T-helper 17 cell (primary cell): ENCODE results near the gene FBN3. TPM values are rescaled to one million over a fixed set of nuclear protein-coding genes. Genes with fewer than 3 reads are reported as not detected.
"Not testable (repeated sequence)": the region's sequence is repeated elsewhere in the genome, so short reads cannot be mapped to it uniquely, and the experiment has no call there.

Source experiments
- ATAC-seq: fragments of 150-1000 bp; cut with Tn5 transposase; 2 replicates; pipeline ENCODE4 v1.10.0; 2021; ENCODE audit warnings: mild to moderate bottlenecking, moderate library complexity
- DNase-seq, 3 donors: peaks; one replicate each; pipeline versions ENCODE4 v3.0.0 to v3.0.0-alpha.2; 2020 to 2021
- H3K9me3 ChIP-seq: one replicate; pipeline ENCODE4 v1.7.0; 2013; ENCODE audit warnings: low read length, mild to moderate bottlenecking; ENCODE audit not compliant: control insufficient read depth, poor library complexity, severe bottlenecking
- H3K27ac Mint-ChIP-seq: one replicate; pipeline ENCODE4 v1.8.0; 2022; ENCODE audit warnings: mild to moderate bottlenecking, moderate library complexity, mixed read lengths
- H3K27me3 Mint-ChIP-seq: one replicate; pipeline ENCODE4 v1.8.0; 2022; ENCODE audit warnings: mixed read lengths
- H3K36me3 Mint-ChIP-seq: one replicate; pipeline ENCODE4 v1.8.0; 2022; ENCODE audit warnings: low read depth, mixed read lengths
- H3K4me1 Mint-ChIP-seq: one replicate; pipeline ENCODE4 v1.8.0; 2022; ENCODE audit warnings: mild to moderate bottlenecking, mixed read lengths
- H3K4me3 Mint-ChIP-seq: one replicate; pipeline ENCODE4 v1.8.0; 2022; ENCODE audit warnings: mild to moderate bottlenecking, moderate library complexity, mixed read lengths
- total RNA-seq, 4 donors: library from RNA in 2 of 4; stranded (reverse) in 2 of 4; gene quantifications; one replicate each; pipeline ENCODE4 v1.2.3 and lab custom pipeline; 2022 to 2026

The FBN3 gene
- total RNA-seq, 2 donors from 2014 or later: not detected

GRCh38 chr19:8105471-8105870, 43.9 kb downstream of the FBN3 start:
- Mint-ChIP-seq H3K27ac (no peak overlapping the region), H3K4me1 (no peaks in the 10 kb centered on the region), H3K36me3 (no peaks in the 10 kb centered on the region), H3K27me3 (no peaks in the 10 kb centered on the region), H3K4me3 (no peak overlapping the region)
- no peaks in the 10 kb centered on the region for H3K9me3 ChIP-seq
- ATAC-seq: no peak
- DNase-seq: no peak

- H3K27ac Mint-ChIP-seq, H3K4me1 Mint-ChIP-seq, H3K9me3 ChIP-seq, H3K4me3 Mint-ChIP-seq, ATAC-seq, H3K27me3 Mint-ChIP-seq, DNase-seq, H3K36me3 Mint-ChIP-seq: not testable (repeated sequence)
Observed at GRCh38 chr19:8101910-8102309, 47.5 kb downstream of the FBN3 start.

- H3K9me3 ChIP-seq: no peaks in the 10 kb centered on the region
- ATAC-seq: no peak
- no peaks in the 10 kb centered on the region for H3K27me3 Mint-ChIP-seq
- H3K4me3 Mint-ChIP-seq: no peak overlapping the region
- no peak overlapping the region for H3K27ac Mint-ChIP-seq
- DNase-seq: no peak
- no peaks in the 10 kb centered on the region for H3K4me1 Mint-ChIP-seq
- H3K36me3 Mint-ChIP-seq: peaks cover 2% of the 10 kb centered on the region
Observed at GRCh38 chr19:8101311-8101710, 48.1 kb downstream of the FBN3 start.

- no peaks in the 10 kb centered on the region for H3K9me3 ChIP-seq
- Mint-ChIP-seq H3K4me1 (no peaks in the 10 kb centered on the region), H3K4me3 (no peak overlapping the region), H3K27ac (no peak overlapping the region), H3K27me3 (no peaks in the 10 kb centered on the region), H3K36me3 (peaks cover 2% of the 10 kb centered on the region)
- ATAC-seq (no peak), DNase-seq (no peak)
Observed at GRCh38 chr19:8097681-8098567, 51.5 kb downstream of the FBN3 start.

DNA sequence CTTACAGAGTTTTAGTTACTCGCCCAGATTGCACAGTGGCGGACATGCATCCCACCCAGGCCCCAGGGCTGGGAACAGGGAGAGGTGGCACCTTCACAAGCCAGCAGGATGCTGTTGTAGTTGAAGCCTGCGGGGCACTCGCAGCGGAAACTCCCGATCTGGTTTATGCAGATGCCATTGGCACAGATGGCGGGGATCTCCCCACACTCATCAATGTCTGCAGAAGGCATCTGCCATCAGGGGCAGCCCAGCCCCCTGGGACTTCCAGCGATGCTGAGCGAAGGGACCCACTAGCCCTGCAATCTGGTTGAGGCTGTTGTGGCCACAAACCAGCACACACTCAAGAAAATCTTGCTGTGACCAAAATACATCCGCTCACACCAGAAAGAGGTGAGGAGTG, 52.2 kb downstream of the FBN3 start:
- no peaks in the 10 kb centered on the region for H3K9me3 ChIP-seq
- Mint-ChIP-seq H3K4me3 (no peak overlapping the region), H3K27ac (no peak overlapping the region), H3K4me1 (no peaks in the 10 kb centered on the region), H3K36me3 (peaks cover 2% of the 10 kb centered on the region), H3K27me3 (no peaks in the 10 kb centered on the region)
- ATAC-seq (no peak), DNase-seq (no peak)

GRCh38 chr19:8096071-8096470, 53.3 kb downstream of the FBN3 start:
- Mint-ChIP-seq H3K36me3 (peaks cover 2% of the 10 kb centered on the region), H3K4me1 (no peaks in the 10 kb centered on the region), H3K27ac (no peak overlapping the region), H3K27me3 (no peaks in the 10 kb centered on the region), H3K4me3 (no peak overlapping the region)
- no peak for DNase-seq
- H3K9me3 ChIP-seq: no peaks in the 10 kb centered on the region
- ATAC-seq: no peak

DNA sequence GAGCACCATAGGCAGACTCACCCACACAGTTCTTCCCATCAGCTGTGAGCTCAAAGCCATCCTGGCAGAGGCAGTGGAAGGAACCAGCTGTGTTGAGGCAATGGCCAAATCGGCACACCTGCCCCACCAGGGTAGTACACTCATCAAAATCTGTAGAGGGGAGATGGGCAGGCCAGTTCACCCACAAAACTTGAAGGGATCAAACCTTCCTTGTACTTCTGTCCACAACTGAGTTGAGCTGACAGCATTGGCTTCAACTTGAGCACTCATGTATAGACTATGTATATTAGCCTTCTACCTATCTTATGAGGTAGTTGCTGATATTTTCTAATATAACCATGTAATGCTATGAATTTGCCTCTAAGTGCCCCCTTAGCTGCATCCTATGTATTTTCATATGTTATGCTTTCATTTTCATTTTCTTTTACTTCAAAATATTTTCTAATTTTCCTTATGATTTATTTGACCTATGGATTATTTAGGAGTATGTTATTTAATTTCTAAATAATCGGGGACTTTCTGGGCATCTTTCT, 54.0 kb downstream of the FBN3 start:
- no peaks in the 10 kb centered on the region for H3K9me3 ChIP-seq
- Mint-ChIP-seq H3K27ac (no peak overlapping the region), H3K4me1 (no peaks in the 10 kb centered on the region), H3K4me3 (no peak overlapping the region), H3K36me3 (peaks cover 2% of the 10 kb centered on the region), H3K27me3 (no peaks in the 10 kb centered on the region)
- DNase-seq (no peak), ATAC-seq (no peak)

DNA sequence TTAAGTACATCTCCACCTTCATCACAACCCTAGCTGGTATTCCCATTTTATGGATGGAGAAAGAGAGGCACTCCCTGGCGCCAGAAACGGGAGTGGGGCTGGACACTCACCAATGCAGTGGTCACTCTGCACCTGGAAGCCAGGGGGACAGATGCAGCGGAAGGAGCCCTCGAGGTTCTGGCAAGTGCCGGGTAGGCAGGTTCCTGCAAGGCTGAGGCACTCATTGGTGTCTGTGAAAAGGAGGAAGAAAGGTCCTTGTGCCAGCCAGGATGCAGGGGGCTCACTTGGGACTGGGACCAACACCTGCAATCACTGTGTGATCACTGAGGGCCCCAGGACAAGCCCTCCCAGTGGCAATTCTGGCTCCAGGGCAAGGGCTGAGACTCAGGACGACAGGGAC, 55.1 kb downstream of the FBN3 start:
- Mint-ChIP-seq H3K4me3 (no peak overlapping the region), H3K4me1 (no peaks in the 10 kb centered on the region), H3K27me3 (no peaks in the 10 kb centered on the region), H3K27ac (no peak overlapping the region), H3K36me3 (peaks cover 2% of the 10 kb centered on the region)
- DNase-seq (no peak), ATAC-seq (no peak)
- H3K9me3 ChIP-seq: no peaks in the 10 kb centered on the region

DNA sequence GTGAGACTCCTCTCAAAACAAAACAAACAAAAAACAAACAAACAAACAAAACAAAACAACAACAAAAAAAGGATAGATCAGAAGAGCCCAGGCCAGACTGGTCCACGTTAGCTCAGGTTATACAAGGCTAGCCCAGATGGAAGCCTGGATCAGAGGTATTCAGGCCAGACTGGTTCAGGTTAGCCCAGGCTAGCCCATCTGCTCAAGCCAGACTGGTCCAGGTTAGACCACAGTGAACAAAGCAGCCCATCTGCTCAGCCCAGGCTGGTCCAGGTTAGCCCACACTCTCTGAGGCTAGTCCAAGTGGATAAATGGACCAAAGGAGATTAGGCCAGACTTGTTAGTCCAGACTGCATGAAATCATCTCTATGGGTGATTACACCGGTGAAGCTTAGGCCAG, 55.7 kb downstream of the FBN3 start:
- no peak for DNase-seq
- Mint-ChIP-seq H3K4me1 (no peaks in the 10 kb centered on the region), H3K36me3 (no peaks in the 10 kb centered on the region), H3K4me3 (no peak overlapping the region), H3K27me3 (no peaks in the 10 kb centered on the region), H3K27ac (no peak overlapping the region)
- no peaks in the 10 kb centered on the region for H3K9me3 ChIP-seq
- no peak for ATAC-seq

GRCh38 chr19:8090950-8091349, 58.4 kb downstream of the FBN3 start:
- no peak overlapping the region for H3K27ac Mint-ChIP-seq
- no peaks in the 10 kb centered on the region for H3K4me1 Mint-ChIP-seq

GRCh38 chr19:8089664-8090601, 59.5 kb downstream of the FBN3 start:
- no peak for ATAC-seq
- Mint-ChIP-seq H3K27ac (no peak overlapping the region), H3K36me3 (no peaks in the 10 kb centered on the region), H3K27me3 (no peaks in the 10 kb centered on the region), H3K4me3 (no peak overlapping the region), H3K4me1 (no peaks in the 10 kb centered on the region)
- H3K9me3 ChIP-seq: no peaks in the 10 kb centered on the region
- DNase-seq: no peak

More at GRCh38 chr19:8090950-8091349, 58.4 kb downstream of the FBN3 start:
- Mint-ChIP-seq H3K4me3 (no peak overlapping the region), H3K27me3 (no peaks in the 10 kb centered on the region), H3K36me3 (no peaks in the 10 kb centered on the region)
- H3K9me3 ChIP-seq: no peaks in the 10 kb centered on the region
- DNase-seq: no peak
- no peak for ATAC-seq

- Mint-ChIP-seq H3K36me3 (no peaks in the 10 kb centered on the region), H3K27ac (no peak overlapping the region), H3K4me3 (no peak overlapping the region), H3K27me3 (no peaks in the 10 kb centered on the region), H3K4me1 (no peaks in the 10 kb centered on the region)
- DNase-seq (no peak), ATAC-seq (no peak)
- H3K9me3 ChIP-seq: no peaks in the 10 kb centered on the region
Observed at GRCh38 chr19:8088752-8089663, 60.4 kb downstream of the FBN3 start.
